Natural killer cell (primary cell): ENCODE data around the gene PLCB1. TPM values are rescaled to one million over a fixed set of nuclear protein-coding genes. Genes with fewer than 3 reads are reported as not detected.

Source experiments
- ATAC-seq, 3 donors: fragments of 150-1000 bp in 2 of 3; fragments of 200-7000 bp in 1 of 3; cut with Tn5 transposase; 1 replicate in 1 of 3; 2 replicates in 2 of 3; pipeline ENCODE4 v1.10.0; 2021; ENCODE audit warnings: mild to moderate bottlenecking in 2 of 3, moderate library complexity in 2 of 3
- DNase-seq, 2 donors: peaks; one replicate each; pipeline versions ENCODE4 v3.0.0 to v3.0.0-alpha.2; 2013 to 2021; ENCODE audit warnings: mixed read lengths in 1 of 2
- H3K27ac ChIP-seq: one replicate; pipeline ENCODE4 v1.5.1; 2013; ENCODE audit warnings: mild to moderate bottlenecking, low read length
- H3K27me3 ChIP-seq: one replicate; pipeline ENCODE4 v1.6.1; 2013; ENCODE audit warnings: low read length; ENCODE audit not compliant: control insufficient read depth, insufficient read depth
- H3K36me3 ChIP-seq: one replicate; pipeline ENCODE4 v1.6.1; 2013; ENCODE audit warnings: low read length; ENCODE audit not compliant: control insufficient read depth, insufficient read depth
- H3K4me1 ChIP-seq: one replicate; pipeline ENCODE4 v1.6.1; 2013; ENCODE audit warnings: low read length; ENCODE audit not compliant: control insufficient read depth, insufficient read depth
- H3K4me3 ChIP-seq: one replicate; pipeline ENCODE4 v1.5.1; 2013; ENCODE audit warnings: low read length
- H3K9me3 ChIP-seq: one replicate; pipeline ENCODE4 v1.6.1; 2013; ENCODE audit warnings: low read length; ENCODE audit not compliant: control insufficient read depth, insufficient read depth
- H3K27ac Mint-ChIP-seq, 2 donors: one replicate each; pipeline ENCODE4 v1.8.0; 2022; ENCODE audit warnings: mild to moderate bottlenecking in 2 of 2, mixed read lengths in 2 of 2, moderate library complexity in 1 of 2
- H3K27me3 Mint-ChIP-seq, 2 donors: one replicate each; pipeline ENCODE4 v1.8.0; 2022; ENCODE audit warnings: low read depth in 2 of 2, mixed read lengths in 2 of 2
- H3K36me3 Mint-ChIP-seq: one replicate; pipeline ENCODE4 v1.8.0; 2022; ENCODE audit warnings: mixed read lengths
- H3K4me1 Mint-ChIP-seq, 2 donors: one replicate each; pipeline ENCODE4 v1.8.0; 2022; ENCODE audit warnings: mixed read lengths in 2 of 2
- H3K4me3 Mint-ChIP-seq: one replicate; pipeline ENCODE4 v1.8.0; 2022; ENCODE audit warnings: mild to moderate bottlenecking, moderate library complexity, mixed read lengths
- H3K9me3 Mint-ChIP-seq, 2 donors: one replicate each; pipeline ENCODE4 v1.8.0; 2022; ENCODE audit warnings: mixed read lengths in 2 of 2
- WGBS: methylation state at CpG from one replicate; pipeline ENCODE4 v1.1.7; 2013; ENCODE audit warnings: missing lambda C conversion rate; ENCODE audit not compliant: insufficient coverage; 5-methylcytosine and 5-hydroxymethylcytosine counted together
- intact Hi-C: fragments of 100-400 bp; cut with micrococcal nuclease; formaldehyde crosslinking; loops from one replicate; pipeline ENCODE4 v1.14.2; 2022
- total RNA-seq, 4 donors: library from RNA; stranded (reverse); fragments of 120-200 nt in 1 of 4; gene quantifications; one replicate each; pipeline versions ENCODE4 v1.2.3 to v1.2.4, GENCODE V29; 2013 to 2022
- TF ChIP-seq, protein P1 (sequence below): fragments of 200-600 bp; IDR thresholded peaks from one replicate; pipeline ENCODE4 v1.8.0; 2022; ENCODE audit warnings: antibody characterized with exemption

Gene PLCB1
- total RNA-seq, 3 donors from 2014 or later (not counting 1 experiment from before 2014, with no cell fraction given) = 48.7 to 66.2 (median 57.7) TPM

DNA sequence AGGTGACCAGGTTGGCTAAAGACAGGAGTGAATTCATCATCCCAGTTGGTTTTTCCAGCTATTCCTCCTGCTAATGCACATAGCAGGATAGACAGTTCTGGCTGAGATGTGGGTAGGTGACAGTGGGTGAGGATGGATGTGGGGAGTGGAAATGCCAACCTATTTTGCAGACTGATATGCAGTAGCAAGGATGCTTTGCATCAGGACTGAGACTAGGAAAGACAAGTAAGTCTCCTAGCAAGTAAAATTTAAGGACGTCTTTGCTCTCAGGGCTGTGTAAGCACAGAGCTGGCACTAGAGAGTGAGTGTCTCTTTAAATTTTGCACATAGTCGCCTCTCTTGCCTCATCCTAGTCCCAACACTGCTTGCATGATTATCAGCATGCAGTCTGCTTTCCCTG lies 568.7 kb downstream of the PLCB1 start:
- intact Hi-C loops = no loop called here

DNA sequence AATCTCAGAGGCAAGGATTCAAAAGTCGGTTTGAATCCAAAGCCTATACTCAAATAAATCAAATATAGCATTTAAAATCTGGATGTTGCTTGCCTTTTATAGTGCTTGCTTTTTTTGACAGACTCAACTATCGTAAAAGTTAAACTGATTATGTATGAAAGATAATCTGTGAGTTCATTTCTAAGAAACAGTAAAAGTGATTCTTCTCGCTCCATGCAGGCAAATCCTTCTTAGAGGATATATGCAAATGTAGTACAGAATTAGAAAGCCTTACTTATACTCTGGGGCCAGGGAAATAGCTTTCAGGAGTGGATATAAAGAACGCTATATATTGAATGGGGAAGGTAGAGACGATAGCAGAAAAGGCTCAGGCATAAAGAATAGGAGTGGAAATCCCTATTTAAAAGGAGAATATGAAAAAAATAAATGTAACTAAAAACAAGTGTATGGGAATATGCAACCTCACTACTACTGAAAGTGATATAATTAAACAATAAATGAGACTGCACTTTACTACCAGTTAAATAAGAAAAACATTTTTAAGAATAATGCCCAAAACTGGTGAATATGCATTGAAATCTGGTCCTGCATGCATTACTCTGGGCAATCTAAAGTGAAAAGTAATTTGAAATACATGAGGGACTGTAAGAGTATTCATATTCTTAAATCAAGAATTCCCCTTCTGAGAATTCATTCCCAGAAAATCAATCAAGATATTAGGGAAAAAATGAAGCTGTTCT lies 575.1 kb downstream of the PLCB1 start:
- no peaks in the 10 kb centered on the region for H3K9me3 Mint-ChIP-seq
- intact Hi-C loops = no loop called here
- WGBS = 93% methylated on average over 5 of the region's 5 CpGs
- no peak overlapping the region for H3K4me3 Mint-ChIP-seq
- no peaks in the 10 kb centered on the region for H3K4me1 Mint-ChIP-seq
- H3K27ac Mint-ChIP-seq = no peak overlapping the region
- DNase-seq (no peak), ATAC-seq (no peak)
- Histone ChIP-seq H3K4me1 (no peaks in the 10 kb centered on the region), H3K27me3 (no peaks in the 10 kb centered on the region), H3K9me3 (no peaks in the 10 kb centered on the region), H3K27ac (no peak overlapping the region), H3K36me3 (no peaks in the 10 kb centered on the region), H3K4me3 (no peak overlapping the region)
- TF ChIP-seq, protein P1, sequence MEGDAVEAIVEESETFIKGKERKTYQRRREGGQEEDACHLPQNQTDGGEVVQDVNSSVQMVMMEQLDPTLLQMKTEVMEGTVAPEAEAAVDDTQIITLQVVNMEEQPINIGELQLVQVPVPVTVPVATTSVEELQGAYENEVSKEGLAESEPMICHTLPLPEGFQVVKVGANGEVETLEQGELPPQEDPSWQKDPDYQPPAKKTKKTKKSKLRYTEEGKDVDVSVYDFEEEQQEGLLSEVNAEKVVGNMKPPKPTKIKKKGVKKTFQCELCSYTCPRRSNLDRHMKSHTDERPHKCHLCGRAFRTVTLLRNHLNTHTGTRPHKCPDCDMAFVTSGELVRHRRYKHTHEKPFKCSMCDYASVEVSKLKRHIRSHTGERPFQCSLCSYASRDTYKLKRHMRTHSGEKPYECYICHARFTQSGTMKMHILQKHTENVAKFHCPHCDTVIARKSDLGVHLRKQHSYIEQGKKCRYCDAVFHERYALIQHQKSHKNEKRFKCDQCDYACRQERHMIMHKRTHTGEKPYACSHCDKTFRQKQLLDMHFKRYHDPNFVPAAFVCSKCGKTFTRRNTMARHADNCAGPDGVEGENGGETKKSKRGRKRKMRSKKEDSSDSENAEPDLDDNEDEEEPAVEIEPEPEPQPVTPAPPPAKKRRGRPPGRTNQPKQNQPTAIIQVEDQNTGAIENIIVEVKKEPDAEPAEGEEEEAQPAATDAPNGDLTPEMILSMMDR = no peak
- no peaks in the 10 kb centered on the region for H3K36me3 Mint-ChIP-seq
- H3K27me3 Mint-ChIP-seq = no peaks in the 10 kb centered on the region

More for the DNA sequence above, 568.7 kb downstream of the PLCB1 start:
- Histone ChIP-seq H3K27ac (no peak overlapping the region), H3K9me3 (no peaks in the 10 kb centered on the region), H3K4me3 (no peak overlapping the region), H3K36me3 (no peaks in the 10 kb centered on the region), H3K27me3 (no peaks in the 10 kb centered on the region), H3K4me1 (no peaks in the 10 kb centered on the region)
- WGBS = 88% methylated on average over 2 of the region's 2 CpGs
- Mint-ChIP-seq H3K27me3 (no peaks in the 10 kb centered on the region), H3K36me3 (no peaks in the 10 kb centered on the region), H3K4me3 (no peak overlapping the region), H3K9me3 (no peaks in the 10 kb centered on the region), H3K4me1 (no peaks in the 10 kb centered on the region), H3K27ac (no peak overlapping the region)
- DNase-seq = no peak
- TF ChIP-seq, protein P1 = no peak
- ATAC-seq = no peak

- Mint-ChIP-seq H3K4me3 (no peak overlapping the region), H3K4me1 (no peaks in the 10 kb centered on the region), H3K27ac (no peak overlapping the region), H3K36me3 (no peaks in the 10 kb centered on the region), H3K9me3 (no peaks in the 10 kb centered on the region), H3K27me3 (no peaks in the 10 kb centered on the region)
- H3K4me3 ChIP-seq = no peak overlapping the region
- no peak for DNase-seq
- H3K36me3 ChIP-seq = no peaks in the 10 kb centered on the region
- TF ChIP-seq, protein P1 = no peak
- no peaks in the 10 kb centered on the region for H3K27me3 ChIP-seq
- WGBS = 86% methylated on average over 2 of the region's 3 CpGs
- no peaks in the 10 kb centered on the region for H3K4me1 ChIP-seq
- H3K27ac ChIP-seq = no peak overlapping the region
- intact Hi-C loops = no loop called here
- no peak for ATAC-seq
- H3K9me3 ChIP-seq = no peaks in the 10 kb centered on the region
Measured at GRCh38 chr20:8709627-8710026, 577.6 kb downstream of the PLCB1 start.

DNA sequence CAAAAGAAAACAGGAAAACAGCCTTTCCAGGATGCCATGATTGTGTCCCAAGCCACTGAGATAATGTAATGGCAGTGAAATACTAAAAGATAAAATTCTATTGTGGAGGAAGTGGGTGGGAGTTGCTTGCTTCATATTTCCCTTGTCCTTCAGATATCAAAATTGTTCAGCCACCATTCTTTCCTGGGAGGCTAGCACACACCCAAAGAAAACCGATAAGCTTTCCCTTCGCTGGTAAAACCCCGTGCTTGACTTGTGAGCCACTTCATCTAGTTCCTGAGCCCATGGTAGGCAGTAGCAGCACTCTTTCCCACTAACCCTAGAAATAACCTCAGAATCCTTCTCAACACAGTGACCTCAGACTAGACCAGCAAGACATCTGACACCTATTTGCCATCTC lies 579.4 kb downstream of the PLCB1 start:
- Histone ChIP-seq H3K36me3 (peaks cover 2% of the 10 kb centered on the region), H3K4me1 (no peaks in the 10 kb centered on the region), H3K27me3 (no peaks in the 10 kb centered on the region), H3K9me3 (no peaks in the 10 kb centered on the region), H3K27ac (no peak overlapping the region), H3K4me3 (no peak overlapping the region)
- DNase-seq (no peak), ATAC-seq (no peak)
- Mint-ChIP-seq H3K4me3 (no peak overlapping the region), H3K27me3 (no peaks in the 10 kb centered on the region), H3K36me3 (peaks cover 3% of the 10 kb centered on the region), H3K9me3 (no peaks in the 10 kb centered on the region), H3K27ac (no peak overlapping the region), H3K4me1 (no peaks in the 10 kb centered on the region)
- WGBS = 93% methylated on average over 3 of the region's 3 CpGs
- intact Hi-C loops = no loop called here
- TF ChIP-seq, protein P1 = no peak
